HG03460 (cell line): ENCODE results near the gene ZNF804B.

Source experiments
- ATAC-seq: cut with Tn5 transposase; IDR thresholded peaks from one replicate; pipeline ENCODE4 v1.9.1; 2021; ENCODE audit not compliant: unreplicated experiment

ZNF804B gene

GRCh38 chr7:89247207-89247606 is 487.7 kb downstream of the ZNF804B start:
- ATAC-seq, result no peak

GRCh38 chr7:89259085-89259484 is 499.6 kb downstream of the ZNF804B start:
- ATAC-seq, result no peak

GRCh38 chr7:89264126-89264525 is 504.6 kb downstream of the ZNF804B start:
- ATAC-seq, result no peak

GRCh38 chr7:89265631-89266030 is 506.1 kb downstream of the ZNF804B start:
- no peak for ATAC-seq

- ATAC-seq, result no peak
These were observed 523.8 kb downstream of the ZNF804B start for GRCh38 chr7:89283302-89283701.

GRCh38 chr7:89308535-89308934 is 549.0 kb downstream of the ZNF804B start:
- ATAC-seq, result no peak

GRCh38 chr7:89311886-89312285 is 552.4 kb downstream of the ZNF804B start:
- no peak for ATAC-seq

- no peak for ATAC-seq
These were observed 553.1 kb downstream of the ZNF804B start for GRCh38 chr7:89312551-89312950.

GRCh38 chr7:89316584-89317251 is 557.2 kb downstream of the ZNF804B start:
- no peak for ATAC-seq

GRCh38 chr7:89332026-89332425 is 572.5 kb downstream of the ZNF804B start:
- no peak for ATAC-seq

GRCh38 chr7:89334797-89335196 is 575.3 kb downstream of the ZNF804B start:
- no peak for ATAC-seq

GRCh38 chr7:89335490-89335889 is 576.0 kb downstream of the ZNF804B start:
- no peak for ATAC-seq

- no peak for ATAC-seq
These were observed 576.6 kb downstream of the ZNF804B start for GRCh38 chr7:89336121-89336520.

- ATAC-seq, result no peak
These were observed 580.2 kb downstream of the ZNF804B start for GRCh38 chr7:89339748-89340147.

- ATAC-seq, result no peak
These were observed 597.6 kb downstream of the ZNF804B start for GRCh38 chr7:89357121-89357520.

- no peak for ATAC-seq
These were observed 617.7 kb downstream of the ZNF804B start for GRCh38 chr7:89377219-89377618.

- ATAC-seq, result no peak
These were observed 625.9 kb downstream of the ZNF804B start for GRCh38 chr7:89385411-89385810.
